Dendritic cell treated with granulocyte-macrophage colony-stimulating factor and Interleukin-4, amounts not matched to agents 40 ng/mL and 50 ng/mL, for 4 days (primary cell): ENCODE data around the gene SMAD9.

ENCODE experiments used
- H3K27ac Mint-ChIP-seq: one replicate; pipeline ENCODE4 v1.8.0; 2022; ENCODE audit warnings: mild to moderate bottlenecking, mixed read lengths
- H3K27me3 Mint-ChIP-seq: one replicate; pipeline ENCODE4 v1.8.0; 2022; ENCODE audit warnings: mild to moderate bottlenecking, mixed read lengths
- H3K36me3 Mint-ChIP-seq: one replicate; pipeline ENCODE4 v1.8.0; 2022; ENCODE audit warnings: low read depth, mixed read lengths
- H3K4me1 Mint-ChIP-seq: one replicate; pipeline ENCODE4 v1.8.0; 2022; ENCODE audit warnings: low read depth, mixed read lengths
- H3K4me3 Mint-ChIP-seq: one replicate; pipeline ENCODE4 v1.8.0; 2022; ENCODE audit warnings: mild to moderate bottlenecking, moderate library complexity, mixed read lengths
- H3K9me3 Mint-ChIP-seq: one replicate; pipeline ENCODE4 v1.8.0; 2022; ENCODE audit warnings: mixed read lengths
- intact Hi-C: fragments of 100-400 bp; cut with micrococcal nuclease; formaldehyde crosslinking; loops from one replicate; pipeline ENCODE4 v1.15.0; 2022

Gene SMAD9

GRCh38 chr13:36918246-36919131, 1.5 kb downstream of the SMAD9 start:
- no peak overlapping the region for H3K4me3 Mint-ChIP-seq
- no peak overlapping the region for H3K27ac Mint-ChIP-seq
- H3K36me3 Mint-ChIP-seq = no peaks in the 10 kb centered on the region
- H3K9me3 Mint-ChIP-seq = no peaks in the 10 kb centered on the region
- intact Hi-C loops = no loop called here
- peaks cover 5% of the 10 kb centered on the region for H3K4me1 Mint-ChIP-seq
- peaks cover 53% of the 10 kb centered on the region for H3K27me3 Mint-ChIP-seq

- intact Hi-C loops = no loop called here
- Mint-ChIP-seq H3K9me3 (no peaks in the 10 kb centered on the region), H3K27ac (no peak overlapping the region), H3K4me1 (peaks cover 9% of the 10 kb centered on the region), H3K27me3 (peaks cover 52% of the 10 kb centered on the region), H3K4me3 (no peak overlapping the region), H3K36me3 (no peaks in the 10 kb centered on the region)
Observed at GRCh38 chr13:36917311-36917710, 2.7 kb downstream of the SMAD9 start.

GRCh38 chr13:36915896-36916640, 4.0 kb downstream of the SMAD9 start:
- H3K4me3 Mint-ChIP-seq = no peak overlapping the region
- peaks cover 12% of the 10 kb centered on the region for H3K4me1 Mint-ChIP-seq
- peaks cover 43% of the 10 kb centered on the region for H3K27me3 Mint-ChIP-seq
- intact Hi-C loops = no loop called here
- H3K36me3 Mint-ChIP-seq = no peaks in the 10 kb centered on the region
- no peaks in the 10 kb centered on the region for H3K9me3 Mint-ChIP-seq
- no peak overlapping the region for H3K27ac Mint-ChIP-seq

GRCh38 chr13:36915106-36915505, 4.9 kb downstream of the SMAD9 start:
- Mint-ChIP-seq H3K4me3 (no peak overlapping the region), H3K4me1 (peaks cover 12% of the 10 kb centered on the region), H3K36me3 (no peaks in the 10 kb centered on the region), H3K9me3 (no peaks in the 10 kb centered on the region), H3K27me3 (peaks cover 36% of the 10 kb centered on the region), H3K27ac (no peak overlapping the region)
- intact Hi-C loops = no loop called here

GRCh38 chr13:36914648-36915047, 5.4 kb downstream of the SMAD9 start:
- intact Hi-C loops = no loop called here
- Mint-ChIP-seq H3K4me3 (no peak overlapping the region), H3K4me1 (peaks cover 12% of the 10 kb centered on the region), H3K36me3 (no peaks in the 10 kb centered on the region), H3K27me3 (peaks cover 35% of the 10 kb centered on the region), H3K9me3 (no peaks in the 10 kb centered on the region), H3K27ac (no peak overlapping the region)

GRCh38 chr13:36913463-36913862, 6.6 kb downstream of the SMAD9 start:
- H3K4me1 Mint-ChIP-seq = peaks cover 7% of the 10 kb centered on the region
- H3K27me3 Mint-ChIP-seq = peaks cover 23% of the 10 kb centered on the region
- no peak overlapping the region for H3K4me3 Mint-ChIP-seq
- no peaks in the 10 kb centered on the region for H3K9me3 Mint-ChIP-seq
- no peak overlapping the region for H3K27ac Mint-ChIP-seq
- no peaks in the 10 kb centered on the region for H3K36me3 Mint-ChIP-seq
- intact Hi-C loops = no loop called here

GRCh38 chr13:36912973-36913372, 7.1 kb downstream of the SMAD9 start:
- Mint-ChIP-seq H3K9me3 (no peaks in the 10 kb centered on the region), H3K27ac (no peak overlapping the region), H3K4me3 (no peak overlapping the region), H3K27me3 (peaks cover 20% of the 10 kb centered on the region), H3K4me1 (peaks cover 7% of the 10 kb centered on the region), H3K36me3 (no peaks in the 10 kb centered on the region)
- intact Hi-C loops = no loop called here

GRCh38 chr13:36912369-36912768, 7.7 kb downstream of the SMAD9 start:
- Mint-ChIP-seq H3K27ac (no peak overlapping the region), H3K4me3 (no peak overlapping the region), H3K4me1 (peaks cover 7% of the 10 kb centered on the region), H3K27me3 (peaks cover 16% of the 10 kb centered on the region), H3K36me3 (no peaks in the 10 kb centered on the region), H3K9me3 (no peaks in the 10 kb centered on the region)
- intact Hi-C loops = no loop called here

GRCh38 chr13:36910545-36910944, 9.5 kb downstream of the SMAD9 start:
- Mint-ChIP-seq H3K27ac (no peak overlapping the region), H3K4me3 (no peak overlapping the region), H3K27me3 (peaks cover 6% of the 10 kb centered on the region), H3K36me3 (no peaks in the 10 kb centered on the region), H3K4me1 (peaks cover 7% of the 10 kb centered on the region), H3K9me3 (no peaks in the 10 kb centered on the region)
- intact Hi-C loops = no loop called here

GRCh38 chr13:36907821-36908220, 12.2 kb downstream of the SMAD9 start:
- Mint-ChIP-seq H3K4me1 (peaks cover 7% of the 10 kb centered on the region), H3K9me3 (no peaks in the 10 kb centered on the region), H3K36me3 (no peaks in the 10 kb centered on the region), H3K27me3 (no peaks in the 10 kb centered on the region), H3K4me3 (no peak overlapping the region), H3K27ac (no peak overlapping the region)
- intact Hi-C loops = no loop called here

GRCh38 chr13:36907266-36907665, 12.8 kb downstream of the SMAD9 start:
- intact Hi-C loops = no loop called here
- Mint-ChIP-seq H3K4me3 (no peak overlapping the region), H3K4me1 (peaks cover 3% of the 10 kb centered on the region), H3K27ac (no peak overlapping the region), H3K9me3 (no peaks in the 10 kb centered on the region), H3K36me3 (no peaks in the 10 kb centered on the region), H3K27me3 (no peaks in the 10 kb centered on the region)

- Mint-ChIP-seq H3K4me1 (no peaks in the 10 kb centered on the region), H3K9me3 (no peaks in the 10 kb centered on the region), H3K27me3 (no peaks in the 10 kb centered on the region), H3K27ac (no peak overlapping the region), H3K36me3 (no peaks in the 10 kb centered on the region), H3K4me3 (no peak overlapping the region)
- intact Hi-C loops = no loop called here
Observed at GRCh38 chr13:36905944-36906343, 14.1 kb downstream of the SMAD9 start.

GRCh38 chr13:36903925-36904595, 16.0 kb downstream of the SMAD9 start:
- H3K4me3 Mint-ChIP-seq = no peak overlapping the region
- no peaks in the 10 kb centered on the region for H3K27me3 Mint-ChIP-seq
- intact Hi-C loops = no loop called here
- no peak overlapping the region for H3K27ac Mint-ChIP-seq
- no peaks in the 10 kb centered on the region for H3K4me1 Mint-ChIP-seq
- no peaks in the 10 kb centered on the region for H3K9me3 Mint-ChIP-seq
- H3K36me3 Mint-ChIP-seq = no peaks in the 10 kb centered on the region

GRCh38 chr13:36897054-36897616, 22.9 kb downstream of the SMAD9 start:
- Mint-ChIP-seq H3K36me3 (no peaks in the 10 kb centered on the region), H3K4me3 (no peak overlapping the region), H3K27me3 (no peaks in the 10 kb centered on the region), H3K27ac (no peak overlapping the region), H3K4me1 (no peaks in the 10 kb centered on the region), H3K9me3 (no peaks in the 10 kb centered on the region)
- intact Hi-C loops = no loop called here
